Body of pancreas (tissue), 4 donors: ENCODE measurements around the gene ACTRT3.

Experiments used
- POLR2A ChIP-seq, 3 donors: fragments of 450-650 bp; IDR thresholded peaks; one replicate each; pipeline ENCODE4 v1.6.1; 2016; ENCODE audit warnings: antibody characterized with exemption in 3 of 3, mild to moderate bottlenecking in 2 of 3
- TF ChIP-seq, protein P1 (sequence below), 7 experiments: fragments of 450-650 bp in 4 of 7; fragments of 200-600 bp in 3 of 7; sonication (generic) in 3 of 7; IDR thresholded peaks; one replicate each; pipeline ENCODE4 v1.5.1; 2016 to 2019; ENCODE audit warnings: antibody characterized with exemption in 7 of 7

DNA sequence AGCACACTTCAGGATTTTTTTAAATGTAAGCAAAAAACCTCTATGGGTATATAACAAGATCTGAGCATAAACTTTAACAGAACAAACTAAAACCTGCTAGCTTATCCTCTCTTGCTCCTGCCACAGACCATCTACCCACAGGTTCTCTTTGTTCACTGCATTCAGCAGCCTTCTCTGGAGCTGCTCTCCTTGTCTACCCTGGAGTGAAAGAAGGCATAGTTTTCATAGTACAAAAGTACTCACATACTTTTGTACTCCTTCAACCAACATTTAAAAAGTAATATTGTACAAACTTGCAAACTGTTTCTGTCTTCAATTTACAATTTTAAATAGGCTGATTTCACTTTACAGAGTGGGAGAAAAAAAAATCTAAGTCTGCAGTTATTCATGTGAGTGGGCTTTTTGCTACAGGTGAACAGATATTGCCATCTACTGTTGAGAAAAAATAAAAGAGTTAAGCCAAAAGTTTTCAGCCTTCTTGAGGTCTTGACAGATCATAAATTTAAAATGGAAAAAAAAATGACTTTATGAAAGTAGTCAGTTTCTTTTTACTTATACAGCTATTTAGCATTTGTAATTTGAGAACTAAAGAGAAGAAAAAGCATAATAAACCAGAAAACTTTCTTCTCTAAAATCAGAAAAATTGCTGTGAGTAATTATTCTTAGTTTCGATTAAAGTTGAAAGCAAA lies 24.9 kb downstream of the ACTRT3 start:
- TF ChIP-seq, protein P1, sequence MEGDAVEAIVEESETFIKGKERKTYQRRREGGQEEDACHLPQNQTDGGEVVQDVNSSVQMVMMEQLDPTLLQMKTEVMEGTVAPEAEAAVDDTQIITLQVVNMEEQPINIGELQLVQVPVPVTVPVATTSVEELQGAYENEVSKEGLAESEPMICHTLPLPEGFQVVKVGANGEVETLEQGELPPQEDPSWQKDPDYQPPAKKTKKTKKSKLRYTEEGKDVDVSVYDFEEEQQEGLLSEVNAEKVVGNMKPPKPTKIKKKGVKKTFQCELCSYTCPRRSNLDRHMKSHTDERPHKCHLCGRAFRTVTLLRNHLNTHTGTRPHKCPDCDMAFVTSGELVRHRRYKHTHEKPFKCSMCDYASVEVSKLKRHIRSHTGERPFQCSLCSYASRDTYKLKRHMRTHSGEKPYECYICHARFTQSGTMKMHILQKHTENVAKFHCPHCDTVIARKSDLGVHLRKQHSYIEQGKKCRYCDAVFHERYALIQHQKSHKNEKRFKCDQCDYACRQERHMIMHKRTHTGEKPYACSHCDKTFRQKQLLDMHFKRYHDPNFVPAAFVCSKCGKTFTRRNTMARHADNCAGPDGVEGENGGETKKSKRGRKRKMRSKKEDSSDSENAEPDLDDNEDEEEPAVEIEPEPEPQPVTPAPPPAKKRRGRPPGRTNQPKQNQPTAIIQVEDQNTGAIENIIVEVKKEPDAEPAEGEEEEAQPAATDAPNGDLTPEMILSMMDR (IDR thresholded peaks at IDR 0.05), result peak in 5 of 7 experiments; percentile 36 to 67 (median 57)
- TF ChIP-seq POLR2A (IDR thresholded peaks at IDR 0.05), result no peak
